ENCODE data around the gene ATF6.

DNA sequence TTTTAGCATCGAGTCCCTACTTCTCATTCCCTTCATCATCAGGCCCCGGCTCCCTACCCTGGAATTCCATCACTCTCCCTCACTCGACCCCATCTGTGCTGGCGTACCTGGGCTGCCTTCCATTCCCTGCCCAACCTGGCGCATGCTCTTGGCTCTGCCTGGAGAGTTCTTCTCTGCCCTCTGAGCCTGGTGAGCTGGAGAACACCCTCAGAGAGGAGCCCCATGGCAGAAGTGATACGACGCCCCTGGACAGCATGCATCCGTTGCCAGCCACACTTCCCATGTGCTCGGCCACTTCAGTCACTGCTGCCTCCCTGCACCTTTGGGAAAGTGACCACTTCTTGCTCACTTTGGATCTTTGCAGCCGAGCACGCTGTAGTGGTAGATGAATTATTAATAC, 227.5 kb downstream of the ATF6 start:
- TF ChIP-seq, protein P1, sequence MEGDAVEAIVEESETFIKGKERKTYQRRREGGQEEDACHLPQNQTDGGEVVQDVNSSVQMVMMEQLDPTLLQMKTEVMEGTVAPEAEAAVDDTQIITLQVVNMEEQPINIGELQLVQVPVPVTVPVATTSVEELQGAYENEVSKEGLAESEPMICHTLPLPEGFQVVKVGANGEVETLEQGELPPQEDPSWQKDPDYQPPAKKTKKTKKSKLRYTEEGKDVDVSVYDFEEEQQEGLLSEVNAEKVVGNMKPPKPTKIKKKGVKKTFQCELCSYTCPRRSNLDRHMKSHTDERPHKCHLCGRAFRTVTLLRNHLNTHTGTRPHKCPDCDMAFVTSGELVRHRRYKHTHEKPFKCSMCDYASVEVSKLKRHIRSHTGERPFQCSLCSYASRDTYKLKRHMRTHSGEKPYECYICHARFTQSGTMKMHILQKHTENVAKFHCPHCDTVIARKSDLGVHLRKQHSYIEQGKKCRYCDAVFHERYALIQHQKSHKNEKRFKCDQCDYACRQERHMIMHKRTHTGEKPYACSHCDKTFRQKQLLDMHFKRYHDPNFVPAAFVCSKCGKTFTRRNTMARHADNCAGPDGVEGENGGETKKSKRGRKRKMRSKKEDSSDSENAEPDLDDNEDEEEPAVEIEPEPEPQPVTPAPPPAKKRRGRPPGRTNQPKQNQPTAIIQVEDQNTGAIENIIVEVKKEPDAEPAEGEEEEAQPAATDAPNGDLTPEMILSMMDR (IDR thresholded peaks at IDR 0.05), result no peak
- no peak for TF ChIP-seq JUN (IDR thresholded peaks at IDR 0.05)
- TF ChIP-seq CHD4 (IDR thresholded peaks at IDR 0.05; ENCODE audit: borderline replicate concordance), result no peak
- TF ChIP-seq ZSCAN20 (CRISPR knock-in tag; IDR thresholded peaks at IDR 0.05), result no peak
